Stomach (tissue), 9 donors: ENCODE measurements around the gene AMIGO3. TPM values are rescaled to one million over a fixed set of nuclear protein-coding genes. Genes with fewer than 3 reads are reported as not detected.
A peak's percentile ranks its signal among the peaks of the same experiment; 100 is the strongest.

ENCODE experiments used
- DNase-seq, 2 donors: peaks; one replicate each; pipeline versions ENCODE4 v3.0.0 to v3.0.0-alpha.2; 2013 to 2019
- H3K27ac ChIP-seq, 5 donors: fragments of 200-600 bp in 4 of 5; sonication (generic) in 4 of 5; one replicate each; pipeline ENCODE4 v1.5.1; 2013 to 2019; ENCODE audit warnings: mild to moderate bottlenecking in 1 of 5, moderate library complexity in 1 of 5
- H3K27me3 ChIP-seq, 3 donors: fragments of 200-600 bp; sonication (generic); one replicate each; pipeline ENCODE4 v1.5.1; 2017 to 2019; ENCODE audit warnings: mixed run types in 1 of 3
- H3K36me3 ChIP-seq, 4 donors: fragments of 200-600 bp; sonication (generic); 1 replicate in 3 of 4; 2 replicates in 1 of 4; pipeline ENCODE4 v1.5.1; 2016 to 2019
- H3K4me1 ChIP-seq, 4 donors: fragments of 200-600 bp; sonication (generic); one replicate each; pipeline ENCODE4 v1.5.1; 2016 to 2019
- H3K4me3 ChIP-seq, 4 donors: fragments of 200-600 bp; sonication (generic) in 3 of 4; one replicate each; pipeline ENCODE4 v1.5.1; 2016 to 2019; ENCODE audit warnings: mild to moderate bottlenecking in 1 of 4
- H3K9me3 ChIP-seq, 4 donors: fragments of 200-600 bp; sonication (generic); one replicate each; pipeline ENCODE4 v1.5.1; 2016 to 2019
- EP300 ChIP-seq: sonication (generic); formaldehyde crosslinking; IDR thresholded peaks from one replicate; pipeline ENCODE4 v1.6.1; 2017; ENCODE audit warnings: antibody characterized with exemption
- POLR2A ChIP-seq, 4 donors: fragments of 450-650 bp; IDR thresholded peaks; one replicate each; pipeline ENCODE4 v1.6.1; 2016; ENCODE audit warnings: antibody characterized with exemption in 4 of 4, control low read depth in 2 of 4, mild to moderate bottlenecking in 1 of 4, moderate library complexity in 1 of 4
- POLR2AphosphoS5 ChIP-seq, 3 donors: sonication (generic); formaldehyde crosslinking; IDR thresholded peaks; one replicate each; pipeline ENCODE4 v1.6.1; 2016; ENCODE audit warnings: antibody characterized with exemption in 3 of 3
- WGBS, 5 donors: extraction: QIAGEN DNeasy Blood & Tissue Kit in 3 of 5; methylation state at CpG; one replicate each; pipeline versions ENCODE4 v1.1.5 to v1.1.7; 2013 to 2018; 5-methylcytosine and 5-hydroxymethylcytosine counted together
- intact Hi-C: fragments of 100-400 bp; cut with DNase I; formaldehyde crosslinking; loops from one replicate; pipeline ENCODE4 v1.15.1; 2023; ENCODE audit warnings: low total_unique reads
- polyA plus RNA-seq, 3 donors: library from polyadenylated mRNA; stranded (reverse); fragments of 200-250 nt; gene quantifications; one replicate each; pipeline ENCODE4 v1.2.3, GENCODE V29; 2013
- total RNA-seq, 5 donors: library from RNA; depleted of rRNA; stranded (reverse); fragments of >200 nt; gene quantifications; one replicate each; pipeline versions ENCODE4 v1.1.0 to v1.2.3, GENCODE V29; 2014 to 2016
- TF ChIP-seq, protein P1 (sequence below), 7 experiments: fragments of 450-650 bp in 4 of 7; fragments of 200-600 bp in 3 of 7; sonication (generic) in 3 of 7; IDR thresholded peaks; one replicate each; pipeline ENCODE4 v1.5.1; 2016 to 2019; ENCODE audit warnings: antibody characterized with exemption in 7 of 7, control low read depth in 2 of 7, mild to moderate bottlenecking in 1 of 7
- donor health status: healthy with polysubstance abuse.
- donor health status: Bipolar disorder and iron deficiency.
- donor health status: healthy.

Gene AMIGO3
- total and polyA plus RNA-seq, 8 donors, result 0.19 to 1.3 (median 0.80) TPM; not detected in 4

DNA sequence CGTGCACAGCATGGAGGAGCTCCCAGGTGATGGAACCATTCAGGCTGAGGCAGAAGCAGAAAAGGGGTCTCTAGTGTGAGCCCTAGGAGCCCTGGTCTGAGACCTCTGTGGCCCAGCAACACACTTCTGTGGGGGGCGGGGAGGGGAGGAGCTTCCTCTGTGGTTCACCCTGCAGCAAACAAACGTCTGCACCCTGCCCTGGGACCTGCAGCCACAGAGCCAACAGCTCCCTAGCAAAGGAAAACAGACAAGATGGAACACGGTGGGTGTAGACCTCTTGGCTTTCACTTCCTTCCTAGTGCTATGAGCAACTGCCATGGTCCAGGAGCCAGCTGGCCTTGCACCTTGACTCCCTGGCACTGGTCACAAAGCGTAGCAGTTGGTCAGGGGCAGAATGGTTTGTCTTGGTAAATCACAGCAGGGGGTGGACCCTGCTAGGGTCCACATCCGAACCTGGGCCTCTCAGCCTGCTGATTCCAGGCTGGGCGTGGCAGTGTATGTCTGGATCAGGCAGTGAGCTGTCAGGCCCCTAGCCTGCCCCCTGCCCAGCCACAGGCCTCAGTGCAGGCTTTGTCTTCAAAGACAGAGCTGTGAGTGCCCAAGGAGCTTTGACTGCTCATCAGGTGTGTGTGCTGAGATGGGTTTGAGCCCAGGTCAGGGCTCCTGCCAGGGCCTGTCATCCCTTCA, 6.7 kb downstream of the AMIGO3 start:
- H3K36me3 ChIP-seq, result peaks cover 0 to 75% (median 53%) of the 10 kb centered on the region in 4 donors
- peak in 1 of 2 donors; percentile 21 for DNase-seq
- no peak for TF ChIP-seq POLR2A (IDR thresholded peaks at IDR 0.05)
- TF ChIP-seq POLR2AphosphoS5 (IDR thresholded peaks at IDR 0.05), result no peak
- TF ChIP-seq, protein P1, sequence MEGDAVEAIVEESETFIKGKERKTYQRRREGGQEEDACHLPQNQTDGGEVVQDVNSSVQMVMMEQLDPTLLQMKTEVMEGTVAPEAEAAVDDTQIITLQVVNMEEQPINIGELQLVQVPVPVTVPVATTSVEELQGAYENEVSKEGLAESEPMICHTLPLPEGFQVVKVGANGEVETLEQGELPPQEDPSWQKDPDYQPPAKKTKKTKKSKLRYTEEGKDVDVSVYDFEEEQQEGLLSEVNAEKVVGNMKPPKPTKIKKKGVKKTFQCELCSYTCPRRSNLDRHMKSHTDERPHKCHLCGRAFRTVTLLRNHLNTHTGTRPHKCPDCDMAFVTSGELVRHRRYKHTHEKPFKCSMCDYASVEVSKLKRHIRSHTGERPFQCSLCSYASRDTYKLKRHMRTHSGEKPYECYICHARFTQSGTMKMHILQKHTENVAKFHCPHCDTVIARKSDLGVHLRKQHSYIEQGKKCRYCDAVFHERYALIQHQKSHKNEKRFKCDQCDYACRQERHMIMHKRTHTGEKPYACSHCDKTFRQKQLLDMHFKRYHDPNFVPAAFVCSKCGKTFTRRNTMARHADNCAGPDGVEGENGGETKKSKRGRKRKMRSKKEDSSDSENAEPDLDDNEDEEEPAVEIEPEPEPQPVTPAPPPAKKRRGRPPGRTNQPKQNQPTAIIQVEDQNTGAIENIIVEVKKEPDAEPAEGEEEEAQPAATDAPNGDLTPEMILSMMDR (IDR thresholded peaks at IDR 0.05), result no peak
- no peak for TF ChIP-seq EP300
- intact Hi-C loops, result loop anchor here (10.0 kb wide), 1 partner anchor 122 kb away; no protein-coding TSS in a partner anchor
- WGBS, 5 donors, result 50 to 68% (median 65%) methylated on average over 5 to 7 of the region's 7 CpGs
- peaks cover 0 to 3% (median 0%) of the 10 kb centered on the region in 4 donors for H3K4me1 ChIP-seq
- no peak overlapping the region for H3K27ac ChIP-seq
- H3K9me3 ChIP-seq, result no peaks in the 10 kb centered on the region
- H3K27me3 ChIP-seq, result no peaks in the 10 kb centered on the region
- H3K4me3 ChIP-seq, result no peak overlapping the region

GRCh38 chr3:49712166-49712565, 7.3 kb downstream of the AMIGO3 start:
- H3K27me3 ChIP-seq, result no peaks in the 10 kb centered on the region
- peak in 1 of 2 donors; percentile 1 for DNase-seq
- intact Hi-C loops, result loop anchor here (10.0 kb wide), 1 partner anchor 123 kb away; no protein-coding TSS in a partner anchor

GRCh38 chr3:49711489-49711888, 8.0 kb downstream of the AMIGO3 start:
- TF ChIP-seq POLR2AphosphoS5 (IDR thresholded peaks at IDR 0.05), result no peak
- TF ChIP-seq, protein P1 (IDR thresholded peaks at IDR 0.05), result no peak
- TF ChIP-seq EP300, result no peak
- TF ChIP-seq POLR2A (IDR thresholded peaks at IDR 0.05), result no peak
- Histone ChIP-seq H3K36me3 (peaks cover 0 to 78% (median 60%) of the 10 kb centered on the region in 4 donors), H3K27ac (no peak overlapping the region), H3K9me3 (no peaks in the 10 kb centered on the region), H3K27me3 (no peaks in the 10 kb centered on the region), H3K4me3 (no peak overlapping the region), H3K4me1 (no peaks in the 10 kb centered on the region)
- intact Hi-C loops, result loop anchor here (10.0 kb wide), 1 partner anchor 123 kb away; no protein-coding TSS in a partner anchor
- WGBS, 5 donors, result 86 to 93% (median 92%) methylated on average over 5 of the region's 5 CpGs
- DNase-seq, result peak in 1 of 2 donors; percentile 7

More at GRCh38 chr3:49712166-49712565, 7.3 kb downstream of the AMIGO3 start:
- Histone ChIP-seq H3K27ac (no peak overlapping the region), H3K4me3 (no peak overlapping the region), H3K9me3 (no peaks in the 10 kb centered on the region), H3K36me3 (peaks cover 0 to 78% (median 57%) of the 10 kb centered on the region in 4 donors), H3K4me1 (no peaks in the 10 kb centered on the region)
- TF ChIP-seq, protein P1 (IDR thresholded peaks at IDR 0.05), result no peak
- TF ChIP-seq POLR2A (IDR thresholded peaks at IDR 0.05) (no peak), POLR2AphosphoS5 (IDR thresholded peaks at IDR 0.05) (no peak), EP300 (no peak)
- 89 to 97% (median 93%) methylated on average over 4 to 11 of the region's 11 CpGs for WGBS, 5 donors

DNA sequence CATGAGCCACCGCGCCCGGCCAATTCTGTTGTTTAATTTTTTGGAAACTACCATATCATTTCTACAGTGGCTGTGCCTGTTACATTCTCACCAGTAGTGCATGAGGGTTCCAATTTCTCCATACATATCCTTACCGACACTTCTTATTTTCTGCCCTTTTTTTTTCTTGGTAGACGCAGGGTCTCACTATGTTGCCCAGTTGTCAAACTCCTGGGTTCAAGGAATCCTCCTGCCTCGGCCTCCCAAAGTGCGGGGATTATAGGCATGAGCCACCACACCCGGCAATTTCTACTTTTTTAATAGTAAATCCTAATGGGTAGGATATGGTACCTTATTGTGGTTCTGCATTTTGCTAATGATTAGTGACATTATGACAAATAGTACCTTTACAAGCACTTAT, 9.6 kb downstream of the AMIGO3 start:
- WGBS, 5 donors, result 90 to 99% (median 98%) methylated on average over 8 of the region's 8 CpGs
- no peak for DNase-seq
- Histone ChIP-seq H3K4me3 (no peak overlapping the region), H3K27me3 (no peaks in the 10 kb centered on the region), H3K27ac (no peak overlapping the region), H3K9me3 (no peaks in the 10 kb centered on the region), H3K4me1 (no peaks in the 10 kb centered on the region), H3K36me3 (peaks cover 3 to 79% (median 62%) of the 10 kb centered on the region in 4 donors)
- intact Hi-C loops, result loop anchor here (10.0 kb wide), 1 partner anchor 125 kb away; no protein-coding TSS in a partner anchor
- no peak for TF ChIP-seq EP300
- TF ChIP-seq POLR2AphosphoS5 (IDR thresholded peaks at IDR 0.05), result no peak
- no peak for TF ChIP-seq POLR2A (IDR thresholded peaks at IDR 0.05)
- TF ChIP-seq, protein P1 (IDR thresholded peaks at IDR 0.05), result no peak
